RWPE1 (cell line): ENCODE data around the gene ASB4.

Experiments used
- CTCF ChIA-PET: fragments of 350-600 bp; sonication (Branson Sonifier 250); formaldehyde crosslinking; extraction: SDS; loops from one replicate; lab custom pipeline; 2021; lab: Yijun Ruan, JAX
- POLR2A ChIA-PET: fragments of 400-600 bp; formaldehyde crosslinking; extraction: SDS; loops from one replicate; lab custom pipeline; 2020; ENCODE audit warnings: antibody characterized with exemption; ENCODE audit not compliant: low non-redundant PET; lab: Yijun Ruan, JAX
- DNase-seq: peaks from one replicate; pipeline ENCODE4 v3.0.0; 2012; ENCODE audit warnings: low spot score
- H3K27ac ChIP-seq: fragments of 450-650 bp; 2 replicates; pipeline ENCODE4 v1.5.1; 2017
- TF ChIP-seq, protein P1 (sequence below): fragments of 450-650 bp; conservative IDR thresholded peaks from 2 replicates; pipeline ENCODE4 v1.5.1; 2017; ENCODE audit warnings: low read depth, mild to moderate bottlenecking

The ASB4 gene

DNA sequence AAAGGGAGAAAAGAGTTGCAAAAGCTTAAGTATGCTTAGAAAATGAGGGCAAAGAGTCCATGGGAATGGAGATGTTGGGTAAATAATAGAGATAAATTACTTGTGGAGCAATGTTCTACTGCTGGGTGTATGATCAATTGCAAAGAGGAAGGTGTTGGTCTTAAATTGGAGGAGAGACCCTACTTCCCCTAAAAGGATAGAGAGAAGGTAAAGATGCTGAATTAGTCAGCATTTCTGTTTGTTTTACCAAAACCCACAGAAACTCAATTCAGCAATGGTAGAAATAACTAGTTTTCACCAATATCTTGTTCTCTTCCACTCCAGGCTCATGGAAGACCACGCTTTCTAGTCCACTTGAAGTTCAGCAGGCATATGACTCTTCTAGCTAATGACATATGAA lies 32.1 kb downstream of the ASB4 start:
- CTCF ChIA-PET = interaction anchor here (0.6 to 1.0 kb wide), 2 partner anchors 155 to 172 kb away, joined by 3 read pairs; no protein-coding TSS in a partner anchor

DNA sequence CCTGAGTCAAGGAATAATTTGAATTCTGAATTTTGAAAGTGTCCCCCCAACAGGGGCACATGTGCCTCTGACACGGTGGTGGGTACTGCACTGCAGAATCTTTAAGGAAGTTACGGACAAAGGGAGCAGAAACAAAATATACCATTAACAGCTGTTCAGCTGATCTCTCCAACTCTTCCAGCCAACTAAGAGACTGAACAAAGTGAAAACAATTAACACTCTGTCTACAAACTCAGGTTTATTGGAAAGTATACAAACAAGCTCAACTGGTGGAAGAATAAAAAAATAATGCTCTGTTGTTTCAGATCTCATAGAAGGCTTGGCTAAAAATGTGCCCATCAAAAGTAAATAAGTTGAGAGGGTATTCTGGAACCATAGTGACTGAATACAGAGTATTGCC lies 34.4 kb downstream of the ASB4 start:
- CTCF ChIA-PET = no interaction called here
- DNase-seq = no peak
- POLR2A ChIA-PET = no interaction called here
- H3K27ac ChIP-seq = no peak overlapping the region
- TF ChIP-seq, protein P1, sequence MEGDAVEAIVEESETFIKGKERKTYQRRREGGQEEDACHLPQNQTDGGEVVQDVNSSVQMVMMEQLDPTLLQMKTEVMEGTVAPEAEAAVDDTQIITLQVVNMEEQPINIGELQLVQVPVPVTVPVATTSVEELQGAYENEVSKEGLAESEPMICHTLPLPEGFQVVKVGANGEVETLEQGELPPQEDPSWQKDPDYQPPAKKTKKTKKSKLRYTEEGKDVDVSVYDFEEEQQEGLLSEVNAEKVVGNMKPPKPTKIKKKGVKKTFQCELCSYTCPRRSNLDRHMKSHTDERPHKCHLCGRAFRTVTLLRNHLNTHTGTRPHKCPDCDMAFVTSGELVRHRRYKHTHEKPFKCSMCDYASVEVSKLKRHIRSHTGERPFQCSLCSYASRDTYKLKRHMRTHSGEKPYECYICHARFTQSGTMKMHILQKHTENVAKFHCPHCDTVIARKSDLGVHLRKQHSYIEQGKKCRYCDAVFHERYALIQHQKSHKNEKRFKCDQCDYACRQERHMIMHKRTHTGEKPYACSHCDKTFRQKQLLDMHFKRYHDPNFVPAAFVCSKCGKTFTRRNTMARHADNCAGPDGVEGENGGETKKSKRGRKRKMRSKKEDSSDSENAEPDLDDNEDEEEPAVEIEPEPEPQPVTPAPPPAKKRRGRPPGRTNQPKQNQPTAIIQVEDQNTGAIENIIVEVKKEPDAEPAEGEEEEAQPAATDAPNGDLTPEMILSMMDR = no peak

More for the DNA sequence above, 32.1 kb downstream of the ASB4 start:
- TF ChIP-seq, protein P1 = no peak
- no peak for DNase-seq
- POLR2A ChIA-PET = no interaction called here
- no peak overlapping the region for H3K27ac ChIP-seq

DNA sequence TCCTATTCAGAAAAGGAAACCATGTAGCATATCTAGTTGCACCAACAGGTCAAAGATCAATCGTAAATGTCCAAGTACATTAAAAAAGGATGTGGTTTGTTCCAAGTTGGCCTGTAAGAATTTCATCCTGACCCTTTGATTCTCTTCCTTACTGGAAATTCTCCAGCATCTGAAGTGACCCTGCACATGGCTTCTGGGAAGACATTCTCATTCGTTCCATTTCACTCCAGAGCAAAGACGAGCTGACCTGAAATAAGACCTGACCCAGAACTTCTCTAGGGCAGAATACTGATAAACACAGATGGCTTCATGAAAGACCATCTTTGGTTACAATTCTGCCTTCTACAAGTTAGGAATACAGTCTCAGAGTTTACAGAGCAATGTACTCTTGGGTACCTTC lies 39.8 kb downstream of the ASB4 start:
- ChIA-PET POLR2A (no interaction called here), CTCF (interaction anchor here (0.7 to 4.6 kb wide), 3 partner anchors 161 to 165 kb away, joined by 8 to 27 read pairs (median 8); no protein-coding TSS in a partner anchor)
- no peak overlapping the region for H3K27ac ChIP-seq
- TF ChIP-seq, protein P1 = no peak
- DNase-seq = no peak

DNA sequence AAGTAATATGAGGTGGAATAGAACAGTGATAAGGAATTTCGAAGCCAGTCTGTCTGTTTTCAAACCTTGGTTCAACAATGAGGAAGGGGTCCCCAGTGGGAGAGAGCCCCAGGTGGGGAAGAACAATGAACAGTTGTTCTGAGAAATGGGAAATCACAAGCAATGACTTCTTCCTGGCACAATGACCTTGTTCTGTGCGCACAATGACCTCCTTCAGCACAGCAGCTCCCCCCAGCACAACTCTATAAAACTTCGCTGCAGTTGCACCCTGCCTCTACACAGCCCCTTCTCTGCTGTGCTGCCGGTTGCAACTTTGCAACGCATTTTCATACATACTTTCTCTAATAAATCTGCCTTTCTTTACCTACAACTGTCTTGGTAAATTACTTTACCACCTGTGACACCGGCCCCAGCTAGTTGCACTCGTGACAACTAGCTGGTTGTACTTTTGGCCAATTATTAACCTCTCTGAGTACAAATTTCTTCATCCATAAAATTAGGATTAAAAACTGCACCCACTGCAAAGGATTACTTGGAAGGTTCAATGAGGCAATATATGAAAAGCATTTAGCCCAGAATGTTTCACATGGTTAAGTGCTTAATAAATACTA lies 40.5 kb downstream of the ASB4 start:
- no peak for DNase-seq
- POLR2A ChIA-PET = no interaction called here
- no peak overlapping the region for H3K27ac ChIP-seq
- TF ChIP-seq, protein P1 = no peak
- CTCF ChIA-PET = interaction anchor here (0.6 to 4.6 kb wide), 9 partner anchors 14 to 380 kb away, joined by 3 to 27 read pairs (median 4); no protein-coding TSS in a partner anchor

DNA sequence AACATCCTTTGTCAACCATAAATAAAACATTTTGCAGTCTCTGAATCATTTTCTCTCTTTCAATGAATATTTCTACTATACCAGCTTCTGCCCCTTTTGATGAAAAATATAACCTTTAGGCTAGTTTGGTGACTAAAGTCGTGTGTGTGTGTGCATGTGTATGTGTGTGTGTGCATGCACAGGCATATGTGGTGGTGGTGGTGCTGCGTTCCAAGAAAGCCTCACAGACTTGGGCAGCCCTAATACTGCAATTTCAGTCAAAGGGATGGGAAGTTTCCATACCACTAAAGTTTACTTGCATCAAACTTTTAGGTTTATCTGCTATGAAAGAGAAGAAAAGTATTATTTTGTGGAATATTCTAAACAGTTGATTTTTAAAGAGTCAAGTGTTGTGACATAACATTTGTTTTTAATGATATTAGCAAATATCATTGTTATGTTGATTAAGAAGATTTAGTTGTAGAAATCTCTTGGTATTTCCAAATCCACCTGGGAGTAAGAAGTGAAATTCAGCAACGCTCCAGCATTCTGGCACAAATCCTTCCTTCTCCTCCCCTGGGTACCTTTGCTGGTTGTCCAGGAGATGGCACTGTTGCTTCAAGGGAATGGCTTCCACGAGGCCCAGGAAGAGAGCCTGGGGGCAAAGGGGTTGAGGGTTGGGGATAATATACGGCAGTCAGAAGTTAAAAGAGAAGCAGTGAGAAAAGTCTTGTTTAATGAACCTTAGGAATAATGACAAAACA lies 41.5 kb downstream of the ASB4 start:
- CTCF ChIA-PET = interaction anchor here (0.6 to 4.6 kb wide), 11 partner anchors 15 to 379 kb away, joined by 3 to 27 read pairs (median 4); no protein-coding TSS in a partner anchor
- peak; percentile 80 for DNase-seq
- H3K27ac ChIP-seq = no peak overlapping the region
- POLR2A ChIA-PET = no interaction called here
- TF ChIP-seq, protein P1 = peak; percentile 88

DNA sequence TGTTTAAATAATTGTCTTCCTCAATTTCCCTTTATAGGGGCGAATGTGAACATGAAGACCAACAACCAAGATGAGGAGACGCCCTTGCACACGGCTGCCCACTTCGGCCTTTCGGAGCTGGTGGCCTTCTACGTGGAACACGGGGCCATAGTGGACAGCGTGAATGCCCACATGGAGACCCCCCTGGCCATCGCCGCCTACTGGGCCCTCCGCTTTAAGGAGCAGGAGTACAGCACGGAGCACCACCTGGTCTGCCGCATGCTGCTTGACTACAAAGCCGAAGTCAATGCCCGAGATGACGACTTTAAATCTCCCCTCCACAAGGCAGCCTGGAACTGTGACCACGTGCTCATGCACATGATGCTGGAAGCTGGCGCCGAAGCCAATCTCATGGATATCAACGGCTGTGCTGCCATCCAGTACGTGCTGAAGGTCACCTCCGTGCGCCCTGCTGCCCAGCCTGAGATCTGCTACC lies 42.1 kb downstream of the ASB4 start:
- H3K27ac ChIP-seq = no peak overlapping the region
- ChIA-PET CTCF (interaction anchor here (0.6 to 4.6 kb wide), 7 partner anchors 16 to 247 kb away, joined by 3 to 27 read pairs (median 7); no protein-coding TSS in a partner anchor), POLR2A (no interaction called here)
- TF ChIP-seq, protein P1 = peak; percentile 36; the same call in 1 of the 2 replicates
- no peak for DNase-seq
